ENCODE results near the gene SCYL3. TPM values are rescaled to one million over a fixed set of nuclear protein-coding genes. Genes with fewer than 3 reads are reported as not detected.

The SCYL3 gene
- total RNA-seq, 1 experiment from 2014 or later = 3.6 TPM

- intact Hi-C loops (cut with micrococcal nuclease) = no loop called here
- Histone ChIP-seq H3K27ac (ENCODE audit: low read length) (no peak overlapping the region), H3K9me2 (replicated peaks; ENCODE audit: low read length) (no peaks in the 10 kb centered on the region), H3K27me3 (ENCODE audit: low read length) (no peaks in the 10 kb centered on the region), H3K9me3 (ENCODE audit: low read length) (no peaks in the 10 kb centered on the region), H3K4me1 (ENCODE audit: insufficient read depth, low read length) (peaks cover 33% of the 10 kb centered on the region), H3K36me3 (ENCODE audit: low read depth, low read length) (peaks cover 6% of the 10 kb centered on the region; the same call in 1 of the 2 replicates), H3F3A (ENCODE audit: low read length, unreplicated experiment) (peaks cover under 1% of the 10 kb centered on the region), H3K79me2 (ENCODE audit: low read length) (peaks cover 30% of the 10 kb centered on the region), H4K20me1 (ENCODE audit: low read length) (no peaks in the 10 kb centered on the region), H3K4me3 (ENCODE audit: low read length) (no peak overlapping the region), H3K9ac (ENCODE audit: low read length) (no peak overlapping the region), H2AFZ (ENCODE audit: low read length) (no peak overlapping the region), H3K4me2 (ENCODE audit: low read length) (no peak overlapping the region)
- CTCF ChIA-PET = no interaction called here
- no peak for DNase-seq
- POLR2A ChIA-PET (ENCODE audit: unreplicated experiment) = interaction anchor here (0.5 to 0.6 kb wide), 2 partner anchors 31 to 92 kb away, joined by 4 read pairs; partner anchors contain the start of gene METTL18
- no TSS peak for BruUV-seq (replicated peaks)
- TF ChIP-seq EZH2phosphoT487 (IDR thresholded peaks at IDR 0.05; ENCODE audit: borderline replicate concordance, low read length) (no peak), EZH2 (IDR thresholded peaks at IDR 0.05; ENCODE audit: low read length, unreplicated experiment) (no peak), CTCF (conservative IDR thresholded peaks at IDR 0.05; ENCODE audit: low read depth, low read length) (no peak)
- peak; percentile 57 for ATAC-seq
Measured at GRCh38 chr1:169886422-169886821, 7.3 kb downstream of the SCYL3 start.

- ChIA-PET POLR2A (ENCODE audit: unreplicated experiment) (no interaction called here), CTCF (no interaction called here)
- TF ChIP-seq EZH2phosphoT487 (IDR thresholded peaks at IDR 0.05; ENCODE audit: borderline replicate concordance, low read length) = no peak
- TF ChIP-seq EZH2 (IDR thresholded peaks at IDR 0.05; ENCODE audit: low read length, unreplicated experiment) = no peak
- no peak for TF ChIP-seq CTCF (conservative IDR thresholded peaks at IDR 0.05; ENCODE audit: low read depth, low read length)
- Histone ChIP-seq H4K20me1 (ENCODE audit: low read length) (no peaks in the 10 kb centered on the region), H3K4me1 (ENCODE audit: insufficient read depth, low read length) (peaks cover 22% of the 10 kb centered on the region), H3K4me3 (ENCODE audit: low read length) (no peak overlapping the region), H3K9me3 (ENCODE audit: low read length) (no peaks in the 10 kb centered on the region), H3K36me3 (ENCODE audit: low read depth, low read length) (peaks cover 6% of the 10 kb centered on the region; the same call in 1 of the 2 replicates), H3K4me2 (ENCODE audit: low read length) (no peak overlapping the region), H3F3A (ENCODE audit: low read length, unreplicated experiment) (no peaks in the 10 kb centered on the region), H3K9me2 (replicated peaks; ENCODE audit: low read length) (no peaks in the 10 kb centered on the region), H3K9ac (ENCODE audit: low read length) (no peak overlapping the region), H2AFZ (ENCODE audit: low read length) (no peak overlapping the region), H3K79me2 (ENCODE audit: low read length) (peaks cover 23% of the 10 kb centered on the region), H3K27me3 (ENCODE audit: low read length) (no peaks in the 10 kb centered on the region), H3K27ac (ENCODE audit: low read length) (no peak overlapping the region)
- BruUV-seq (replicated peaks) = no TSS peak
- ATAC-seq = peak; percentile 52
- intact Hi-C loops (cut with micrococcal nuclease) = no loop called here
- peak; percentile 39 for DNase-seq
Measured at GRCh38 chr1:169885207-169885606, 8.5 kb downstream of the SCYL3 start.

GRCh38 chr1:169884634-169885033 lies 9.1 kb downstream of the SCYL3 start:
- no peak for TF ChIP-seq EZH2 (IDR thresholded peaks at IDR 0.05; ENCODE audit: low read length, unreplicated experiment)
- no peak for TF ChIP-seq CTCF (conservative IDR thresholded peaks at IDR 0.05; ENCODE audit: low read depth, low read length)
- TF ChIP-seq EZH2phosphoT487 (IDR thresholded peaks at IDR 0.05; ENCODE audit: borderline replicate concordance, low read length) = no peak
- no peaks in the 10 kb centered on the region for H3F3A ChIP-seq (ENCODE audit: low read length, unreplicated experiment)
- H3K9ac ChIP-seq (ENCODE audit: low read length) = no peak overlapping the region
- no peaks in the 10 kb centered on the region for H4K20me1 ChIP-seq (ENCODE audit: low read length)
- no peak overlapping the region for H2AFZ ChIP-seq (ENCODE audit: low read length)
- ATAC-seq (peak; percentile 37; the same call in 1 of the 2 replicates), DNase-seq (no peak)
- peaks cover 17% of the 10 kb centered on the region for H3K79me2 ChIP-seq (ENCODE audit: low read length)
- H3K4me1 ChIP-seq (ENCODE audit: insufficient read depth, low read length) = peaks cover 21% of the 10 kb centered on the region
- H3K27ac ChIP-seq (ENCODE audit: low read length) = no peak overlapping the region
- ChIA-PET POLR2A (ENCODE audit: unreplicated experiment) (no interaction called here), CTCF (no interaction called here)
- H3K4me3 ChIP-seq (ENCODE audit: low read length) = no peak overlapping the region
- no peaks in the 10 kb centered on the region for H3K9me2 ChIP-seq (replicated peaks; ENCODE audit: low read length)
- H3K4me2 ChIP-seq (ENCODE audit: low read length) = no peak overlapping the region
- no peaks in the 10 kb centered on the region for H3K9me3 ChIP-seq (ENCODE audit: low read length)
- no peaks in the 10 kb centered on the region for H3K27me3 ChIP-seq (ENCODE audit: low read length)
- intact Hi-C loops (cut with micrococcal nuclease) = no loop called here
- peaks cover 6% of the 10 kb centered on the region; the same call in 1 of the 2 replicates for H3K36me3 ChIP-seq (ENCODE audit: low read depth, low read length)
- no TSS peak for BruUV-seq (replicated peaks)
